ENCODE results near the gene GRK7.

DNA sequence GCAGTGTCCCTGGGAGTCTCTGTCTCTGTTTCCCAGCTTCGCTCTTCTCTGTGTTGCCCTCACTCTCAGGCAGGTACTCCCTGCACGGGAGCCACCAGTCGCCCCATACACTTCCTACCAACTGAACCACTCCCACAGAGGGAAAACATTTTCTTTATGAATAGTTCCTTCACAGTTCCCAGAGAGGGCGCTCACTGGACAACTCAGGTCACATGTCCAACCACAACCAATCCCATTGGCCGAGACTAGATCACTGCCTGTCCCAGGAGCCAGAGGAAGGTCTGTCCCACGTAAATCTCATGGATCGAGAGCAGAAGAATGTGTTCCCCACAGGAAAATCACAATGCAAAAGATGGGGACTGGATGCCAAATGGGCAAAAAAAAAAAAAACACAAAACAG, 26.1 kb downstream of the GRK7 start:
- TF ChIP-seq CTCF (IDR thresholded peaks at IDR 0.05) (no peak), POLR2A (IDR thresholded peaks at IDR 0.05; ENCODE audit: low read depth) (no peak), POLR2AphosphoS5 (IDR thresholded peaks at IDR 0.05) (no peak)
